ENCODE data around the gene MCCC1. TPM values are rescaled to one million over a fixed set of nuclear protein-coding genes. Genes with fewer than 3 reads are reported as not detected.

MCCC1 gene
- total and polyA plus RNA-seq, 10 of the 15 experiments (the other 5 are each of a cell fraction or from before 2014, with no cell fraction given), result 35.0 to 71.7 (median 47.0) TPM

- TF ChIP-seq ZBTB11 (CRISPR knock-in tag; IDR thresholded peaks at IDR 0.05), result no peak
- no peak for TF ChIP-seq SUZ12 (IDR thresholded peaks at IDR 0.05; ENCODE audit: unreplicated experiment)
- no peak for TF ChIP-seq HSF1 (IDR thresholded peaks at IDR 0.05; ENCODE audit: low read depth, low read length)
- TF ChIP-seq PAX5 (IDR thresholded peaks at IDR 0.05; ENCODE audit: borderline replicate concordance, low read depth, low read length), result no peak
- TF ChIP-seq BMI1 (IDR thresholded peaks at IDR 0.05; ENCODE audit: borderline replicate concordance), result no peak
- TF ChIP-seq E2F8 (IDR thresholded peaks at IDR 0.05; ENCODE audit: low read depth, partially characterized antibody), result no peak
- TF ChIP-seq YBX1 (IDR thresholded peaks at IDR 0.05), result no peak
- TF ChIP-seq PKNOX1 (IDR thresholded peaks at IDR 0.05), result no peak
- no peak for TF ChIP-seq ETV6 (conservative IDR thresholded peaks at IDR 0.05 in 1 of 2, IDR thresholded peaks at IDR 0.05 in 1 of 2; ENCODE audit: borderline replicate concordance in 1 of 2, low read depth in 1 of 2)
- TF ChIP-seq STAT1 (conservative IDR thresholded peaks at IDR 0.05), result no peak
- TF ChIP-seq JUND (IDR thresholded peaks at IDR 0.05; ENCODE audit: low read depth, low read length), result no peak
These were observed 42.9 kb upstream of the MCCC1 start (continued) for GRCh38 chr3:183142199-183142598.

Data from GM12878 (cell line).